ENCODE results near the gene CAMKMT.

GRCh38 chr2:44651974-44652373 lies 290.2 kb downstream of the CAMKMT start:
- no peak for TF ChIP-seq EZH2 (IDR thresholded peaks at IDR 0.05; ENCODE audit: low read length, unreplicated experiment)
- no peak for TF ChIP-seq CTCF (conservative IDR thresholded peaks at IDR 0.05; ENCODE audit: low read depth, low read length)

All from PC-3 (cell line).